ENCODE measurements around the gene UBN1.

- TF ChIP-seq CTCF (IDR thresholded peaks at IDR 0.05) = no peak
- no peak for TF ChIP-seq POLR2A (IDR thresholded peaks at IDR 0.05)
Measured at GRCh38 chr16:4895366-4895765, 48.1 kb downstream of the UBN1 start.

Data from esophagus squamous epithelium (tissue), 4 donors.